Panc1 (cell line): ENCODE measurements around the gene AMDHD2. TPM values are rescaled to one million over a fixed set of nuclear protein-coding genes. Genes with fewer than 3 reads are reported as not detected.
A peak's percentile ranks its signal among the peaks of the same experiment; 100 is the strongest.

ENCODE experiments used
- ATAC-seq: fragments of 200-7000 bp; cut with Tn5 transposase; 2 replicates; pipeline ENCODE4 v1.9.1; 2020; ENCODE audit warnings: mild to moderate bottlenecking, moderate library complexity
- Bru-seq: library from RNA; stranded (reverse); fragments of 400-500 nt; gene quantifications from one replicate; lab custom pipeline; 2021; lab: Mats Ljungman, UMichigan
- BruChase-seq, 2 experiments: library from RNA; stranded (reverse); fragments of 400-500 nt; gene quantifications; one replicate each; lab custom pipeline; 2021; lab: Mats Ljungman, UMichigan
- BruUV-seq: library from RNA; stranded (reverse); fragments of 400-500 nt; replicated peaks from 2 replicates; lab custom pipeline; 2021; lab: Mats Ljungman, UMichigan
- CTCF ChIA-PET: fragments of 300-600 bp; sonication (Branson Sonifier 250); formaldehyde crosslinking; loops from one replicate; lab custom pipeline; 2022; ENCODE audit warnings: antibody characterized with exemption; lab: Charles Lee
- POLR2A ChIA-PET: fragments of 300-600 bp; sonication (Branson Sonifier 250); formaldehyde crosslinking; loops from one replicate; lab custom pipeline; 2022; ENCODE audit warnings: antibody characterized with exemption; lab: Charles Lee
- DNase-seq: peaks from one replicate; pipeline ENCODE4 v3.0.0-alpha.2; 2010; ENCODE audit warnings: low read depth, low spot score
- H3K27ac ChIP-seq: 2 replicates; pipeline ENCODE4 v1.5.1; 2011; ENCODE audit warnings: mild to moderate bottlenecking, low read length, inconsistent platforms
- H3K27me3 ChIP-seq: fragments of 200-500 bp; sonication (Bioruptor generic); 2 replicates; pipeline ENCODE4 v1.6.0; 2014; ENCODE audit warnings: low read length, inconsistent platforms; ENCODE audit not compliant: control insufficient read depth, insufficient read depth
- H3K36me3 ChIP-seq: fragments of 200-500 bp; sonication (Bioruptor generic); 2 replicates; pipeline ENCODE4 v1.5.1; 2014; ENCODE audit warnings: inconsistent platforms, mild to moderate bottlenecking, low read length, moderate library complexity; ENCODE audit not compliant: control insufficient read depth, insufficient read depth
- H3K4me1 ChIP-seq: 2 replicates; pipeline ENCODE4 v1.5.1; 2011; ENCODE audit warnings: inconsistent platforms, mild to moderate bottlenecking, low read length, moderate library complexity; ENCODE audit not compliant: control insufficient read depth, insufficient read depth
- H3K4me3 ChIP-seq, 2 experiments: 2 replicates each; pipeline ENCODE4 v1.5.1; 2011 to 2012; ENCODE audit warnings: low read depth in 2 of 2, low read length in 2 of 2, mild to moderate bottlenecking in 2 of 2, inconsistent platforms in 1 of 2, moderate library complexity in 1 of 2
- H3K9me3 ChIP-seq: fragments of 200-500 bp; sonication (Bioruptor generic); 2 replicates; pipeline ENCODE4 v1.5.1; 2014; ENCODE audit warnings: low read depth, mild to moderate bottlenecking, inconsistent platforms, low read length, moderate library complexity; ENCODE audit not compliant: control insufficient read depth, insufficient read depth
- CTCF ChIP-seq: fragments of 450-650 bp; IDR thresholded peaks from 2 replicates; pipeline ENCODE4 v1.5.1; 2017; ENCODE audit warnings: mild to moderate bottlenecking
- POLR2AphosphoS5 ChIP-seq: IDR thresholded peaks from 2 replicates; pipeline ENCODE4 v1.6.1; 2012; ENCODE audit warnings: mild to moderate bottlenecking, low read depth, low read length, moderate library complexity
- SIN3A ChIP-seq: IDR thresholded peaks from 2 replicates; pipeline ENCODE4 v1.6.1; 2012; ENCODE audit warnings: low read depth, mild to moderate bottlenecking, low read length, moderate library complexity, borderline replicate concordance; ENCODE audit not compliant: insufficient read depth
- TCF7L2 ChIP-seq: IDR thresholded peaks from 2 replicates; pipeline ENCODE4 v1.6.1; 2011; ENCODE audit warnings: mild to moderate bottlenecking, low read depth, low read length, inconsistent platforms
- in situ Hi-C: cut with HindIII; loops from 2 replicates; pipeline ENCODE4 v1.10.0; 2016; ENCODE audit warnings: low sequenced_read_pairs, low pct_unique_long_range_greater_than_20kb
- intact Hi-C: fragments of 100-400 bp; cut with micrococcal nuclease; formaldehyde crosslinking; loops from one replicate; pipeline ENCODE4 v1.10.0; 2022; ENCODE audit not compliant: unreplicated experiment
- long read RNA-seq: library from polyadenylated mRNA; unstranded; transcript quantifications from one replicate; pipeline ENCODE4 v2.0.0, GENCODE V29; 2021; ENCODE audit not compliant: unreplicated experiment
- polyA plus RNA-seq: library from polyadenylated mRNA; unstranded; fragments of >200 nt; gene quantifications from one replicate; pipeline ENCODE4 v1.2.1, GENCODE V29; 2012; ENCODE audit warnings: missing spikeins; ENCODE audit not compliant: insufficient read length
- total RNA-seq: library from RNA; stranded (reverse); gene quantifications from one replicate; pipeline ENCODE4 v1.2.1, GENCODE V29; 2021; ENCODE audit not compliant: unreplicated experiment
- TF ChIP-seq, protein P1 (sequence below), 2 experiments: IDR thresholded peaks; 2 replicates each; pipeline ENCODE4 v1.6.1; 2011 to 2012; ENCODE audit warnings: low read depth in 2 of 2, control low read depth in 1 of 2, low read length in 1 of 2, mild to moderate bottlenecking in 1 of 2, moderate library complexity in 1 of 2; ENCODE audit not compliant: insufficient read depth in 1 of 2

AMDHD2 gene, protein sequence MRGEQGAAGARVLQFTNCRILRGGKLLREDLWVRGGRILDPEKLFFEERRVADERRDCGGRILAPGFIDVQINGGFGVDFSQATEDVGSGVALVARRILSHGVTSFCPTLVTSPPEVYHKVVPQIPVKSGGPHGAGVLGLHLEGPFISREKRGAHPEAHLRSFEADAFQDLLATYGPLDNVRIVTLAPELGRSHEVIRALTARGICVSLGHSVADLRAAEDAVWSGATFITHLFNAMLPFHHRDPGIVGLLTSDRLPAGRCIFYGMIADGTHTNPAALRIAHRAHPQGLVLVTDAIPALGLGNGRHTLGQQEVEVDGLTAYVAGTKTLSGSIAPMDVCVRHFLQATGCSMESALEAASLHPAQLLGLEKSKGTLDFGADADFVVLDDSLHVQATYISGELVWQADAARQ
- total RNA-seq (87.5 TPM), Bru-seq, nascent RNA (percentile 75 among the genes with signal in this experiment), BruChase-seq, experiment 1, labeled RNA remaining after a 2-hour chase (percentile 90 among the genes with signal in this experiment), BruChase-seq, experiment 2, labeled RNA remaining after a 6-hour chase (percentile 84 among the genes with signal in this experiment)
- polyA plus RNA-seq, result 56.9 TPM
- long read RNA-seq, transcript AMDHD2-201 (11 exons, 1,459 nt), result major isoform, 14 of 139 reads
- long read RNA-seq, partial matches to known transcripts, result 23 of 139 reads
- long read RNA-seq, other reads (novel, unspliced or antisense), result 89 of 139 reads

GRCh38 chr16:2520097-2520783, at the start of gene AMDHD2:
Gene AMDHD2, plus strand, starts transcription at chr16:2520371. Its CDS starts 88 bp downstream, at chr16:2520459.
- H3K27ac ChIP-seq, result peak within 1 kb of the TSS; percentile 77
- peaks cover 42% of the 10 kb centered on the region for H3K4me1 ChIP-seq
- intact Hi-C loops, result no loop called here
- POLR2A ChIA-PET, result interaction anchor here (0.6 kb wide), 1 partner anchor 11 kb away, joined by 6 read pairs; the partner anchor contains the start of gene CEMP1
- BruUV-seq, result no TSS peak
- H3K4me3 ChIP-seq, result peak within 1 kb of the TSS; percentile 65 to 77
- CTCF ChIA-PET, result interaction anchor here (0.6 to 0.8 kb wide), 5 partner anchors 11 to 624 kb away, joined by 3 to 7 read pairs (median 4); partner anchors contain the start of gene CEMP1
- no peaks in the 10 kb centered on the region for H3K9me3 ChIP-seq
- no peaks in the 10 kb centered on the region; the same call in 1 of the 2 replicates for H3K36me3 ChIP-seq
- in situ Hi-C loops, result no loop called here
- H3K27me3 ChIP-seq, result no peaks in the 10 kb centered on the region
- no peak for TF ChIP-seq CTCF
- TF ChIP-seq TCF7L2, result no peak
- peak; percentile 95; the same call in 1 of the 2 replicates for TF ChIP-seq SIN3A
- no peak; the same call in none of the 2 replicates for TF ChIP-seq POLR2AphosphoS5
- TF ChIP-seq, protein P1, sequence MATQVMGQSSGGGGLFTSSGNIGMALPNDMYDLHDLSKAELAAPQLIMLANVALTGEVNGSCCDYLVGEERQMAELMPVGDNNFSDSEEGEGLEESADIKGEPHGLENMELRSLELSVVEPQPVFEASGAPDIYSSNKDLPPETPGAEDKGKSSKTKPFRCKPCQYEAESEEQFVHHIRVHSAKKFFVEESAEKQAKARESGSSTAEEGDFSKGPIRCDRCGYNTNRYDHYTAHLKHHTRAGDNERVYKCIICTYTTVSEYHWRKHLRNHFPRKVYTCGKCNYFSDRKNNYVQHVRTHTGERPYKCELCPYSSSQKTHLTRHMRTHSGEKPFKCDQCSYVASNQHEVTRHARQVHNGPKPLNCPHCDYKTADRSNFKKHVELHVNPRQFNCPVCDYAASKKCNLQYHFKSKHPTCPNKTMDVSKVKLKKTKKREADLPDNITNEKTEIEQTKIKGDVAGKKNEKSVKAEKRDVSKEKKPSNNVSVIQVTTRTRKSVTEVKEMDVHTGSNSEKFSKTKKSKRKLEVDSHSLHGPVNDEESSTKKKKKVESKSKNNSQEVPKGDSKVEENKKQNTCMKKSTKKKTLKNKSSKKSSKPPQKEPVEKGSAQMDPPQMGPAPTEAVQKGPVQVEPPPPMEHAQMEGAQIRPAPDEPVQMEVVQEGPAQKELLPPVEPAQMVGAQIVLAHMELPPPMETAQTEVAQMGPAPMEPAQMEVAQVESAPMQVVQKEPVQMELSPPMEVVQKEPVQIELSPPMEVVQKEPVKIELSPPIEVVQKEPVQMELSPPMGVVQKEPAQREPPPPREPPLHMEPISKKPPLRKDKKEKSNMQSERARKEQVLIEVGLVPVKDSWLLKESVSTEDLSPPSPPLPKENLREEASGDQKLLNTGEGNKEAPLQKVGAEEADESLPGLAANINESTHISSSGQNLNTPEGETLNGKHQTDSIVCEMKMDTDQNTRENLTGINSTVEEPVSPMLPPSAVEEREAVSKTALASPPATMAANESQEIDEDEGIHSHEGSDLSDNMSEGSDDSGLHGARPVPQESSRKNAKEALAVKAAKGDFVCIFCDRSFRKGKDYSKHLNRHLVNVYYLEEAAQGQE (IDR thresholded peaks at IDR 0.05; ENCODE audit: insufficient read depth in 1 of 2, low read depth in 2 of 2, low read length in 1 of 2), result 0 out of 4 replicates have a peak, but pooled peaks of 1 of the 2 experiments have one; percentile 22
- ATAC-seq (peak; percentile 77), DNase-seq (no peak)

GRCh38 chr16:2470603-2471015, 49.6 kb upstream of the AMDHD2 start:
- no peak for DNase-seq
- peak overlapping the region; percentile 95 for H3K27ac ChIP-seq
- no peaks in the 10 kb centered on the region; the same call in 1 of the 2 replicates for H3K36me3 ChIP-seq
- ChIA-PET CTCF (interaction anchor here (1.5 kb wide), 1 partner anchor 30 kb away, joined by 6 read pairs; no protein-coding TSS in a partner anchor), POLR2A (interaction anchor here (0.6 kb wide), 1 partner anchor 329 kb away, joined by 4 read pairs; no protein-coding TSS in a partner anchor)
- BruUV-seq, result no TSS peak
- no peaks in the 10 kb centered on the region for H3K27me3 ChIP-seq
- H3K4me1 ChIP-seq, result peaks cover 45% of the 10 kb centered on the region
- intact Hi-C loops, result no loop called here
- no peak for ATAC-seq
- H3K9me3 ChIP-seq, result no peaks in the 10 kb centered on the region
- no peak overlapping the region; a peak in 1 of 4 replicates for H3K4me3 ChIP-seq
- in situ Hi-C loops, result no loop called here
- TF ChIP-seq SIN3A (no peak), TCF7L2 (no peak), POLR2AphosphoS5 (no peak; the same call in none of the 2 replicates), CTCF (no peak)
- TF ChIP-seq, protein P1 (IDR thresholded peaks at IDR 0.05; ENCODE audit: insufficient read depth in 1 of 2, low read depth in 2 of 2, low read length in 1 of 2), result no peak
